Measurements from ENCODE around the gene SPPL2A.

GRCh38 chr15:50653156-50653743 is 112.3 kb downstream of the SPPL2A start:
- no peak for TF ChIP-seq CTCF (optimal IDR thresholded peaks at IDR 0.05 in 1 of 3, IDR thresholded peaks at IDR 0.05 in 1 of 3, conservative IDR thresholded peaks at IDR 0.05 in 1 of 3; ENCODE audit: extremely low read depth in 1 of 3, insufficient read depth in 2 of 3, low read length in 3 of 3)
- no peak for TF ChIP-seq EZH2 (IDR thresholded peaks at IDR 0.05; ENCODE audit: low read length)

All from keratinocyte (primary cell).